D721Med (cell line): ENCODE results near the gene DISP3.

Experiments used
- DNase-seq: peaks from one replicate; pipeline ENCODE4 v3.0.0; 2011; ENCODE audit warnings: low spot score; ENCODE audit not compliant: insufficient read length
- FAIRE-seq: peaks from 2 replicates; lab custom pipeline; 2011; peaks lifted over from hg19 to GRCh38; lab: Jason Lieb, UNC
- CTCF ChIP-seq: IDR thresholded peaks from 2 replicates; pipeline ENCODE4 v1.5.1; 2012; ENCODE audit warnings: mild to moderate bottlenecking, control low read depth; ENCODE audit not compliant: insufficient read depth; ENCODE audit errors: missing control alignments

DISP3 gene

DNA sequence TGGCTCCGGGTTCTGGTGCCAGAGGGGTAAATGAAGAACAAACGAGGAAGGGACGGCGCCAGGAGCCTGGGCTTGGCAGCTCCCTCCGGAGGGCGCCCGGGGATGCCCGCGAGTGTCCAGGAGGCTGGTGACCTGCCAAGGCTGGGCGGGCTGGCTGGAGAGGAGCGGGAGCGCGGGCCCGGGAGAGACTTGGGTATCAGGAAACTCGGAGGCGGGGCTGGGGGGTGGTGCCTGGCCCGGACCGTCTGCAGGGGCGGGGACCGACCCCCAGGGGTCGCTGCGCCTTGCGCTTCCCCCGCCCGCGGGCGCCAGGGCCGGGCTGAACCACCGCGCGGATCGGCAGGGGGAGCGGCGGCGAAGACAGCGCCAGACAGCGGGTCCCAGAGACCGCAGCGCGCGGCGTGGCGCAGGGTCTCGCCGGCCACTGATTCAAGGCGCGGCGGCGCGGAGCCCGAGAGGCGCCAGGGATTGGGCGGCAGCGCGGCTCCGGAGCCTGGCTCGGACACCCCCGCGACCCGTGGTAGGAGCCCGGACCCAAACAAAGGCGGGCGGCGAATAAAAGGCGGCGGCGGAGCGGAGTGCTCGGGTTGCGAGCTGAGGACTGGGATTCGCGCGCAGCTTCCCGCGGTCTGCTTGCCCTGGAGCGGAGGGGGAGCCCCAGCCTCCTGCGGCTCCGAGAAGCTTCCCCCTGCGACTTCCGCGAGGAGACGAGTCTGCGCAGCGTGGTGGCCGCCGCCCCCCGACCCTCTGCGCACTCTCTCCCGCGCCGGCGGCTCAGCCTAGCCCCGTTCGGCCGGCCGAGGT is at the start of gene DISP3:
TSS of gene DISP3 (plus strand) at position 585 of the 804 bp plus-strand sequence. CDS start 21,838 bp downstream, outside the sequence.
- peak; percentile 52 for TF ChIP-seq CTCF
- no peak for FAIRE-seq
- DNase-seq = peak; percentile 64

DNA sequence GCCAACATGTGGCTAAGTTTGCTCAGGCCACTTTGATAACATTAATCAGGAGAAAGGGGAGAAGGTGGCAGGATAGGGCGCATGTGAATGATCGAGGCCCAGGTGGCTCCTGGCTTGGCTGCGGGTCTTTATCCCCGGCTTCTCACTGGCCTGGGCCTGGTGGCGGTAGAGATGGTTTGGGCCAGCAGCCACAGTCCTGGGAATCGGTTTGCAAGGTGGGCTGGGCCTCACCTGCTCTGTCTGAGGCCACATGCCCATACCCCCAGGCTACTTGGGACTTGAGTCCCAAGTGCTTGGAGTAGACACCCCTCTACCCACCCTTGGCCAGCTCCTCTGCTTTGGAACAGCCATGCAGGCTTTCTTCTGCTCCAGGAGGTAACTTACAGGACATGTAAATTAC is 49.7 kb upstream of the DISP3 start:
- TF ChIP-seq CTCF = no peak
- no peak for DNase-seq
- FAIRE-seq = no peak

- FAIRE-seq = no peak
- DNase-seq = no peak
- no peak for TF ChIP-seq CTCF
Measured at GRCh38 chr1:11429935-11430334, 49.0 kb upstream of the DISP3 start.

GRCh38 chr1:11431941-11432507 is 46.9 kb upstream of the DISP3 start:
- no peak for FAIRE-seq
- TF ChIP-seq CTCF = no peak
- no peak for DNase-seq

DNA sequence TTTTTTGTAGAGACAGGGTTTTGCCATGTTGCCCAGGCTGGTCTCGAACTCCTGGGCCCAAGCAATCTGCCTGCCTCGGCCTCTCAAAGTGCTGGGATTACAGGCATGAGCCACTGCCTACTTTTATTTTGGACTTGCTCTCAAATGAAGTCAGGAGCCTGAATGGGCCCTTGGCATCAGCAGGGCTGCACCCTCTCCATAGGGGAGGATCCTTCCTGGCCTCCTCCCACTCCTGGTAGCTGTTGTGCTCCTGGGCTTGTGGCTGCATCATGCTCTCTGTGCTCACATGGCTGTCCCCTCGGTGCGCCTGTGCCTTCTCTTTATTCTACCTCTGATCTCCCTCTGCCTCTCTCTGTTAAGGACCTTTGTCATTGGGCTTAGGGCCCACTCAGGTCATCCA is 46.4 kb upstream of the DISP3 start:
- no peak for FAIRE-seq

DNA sequence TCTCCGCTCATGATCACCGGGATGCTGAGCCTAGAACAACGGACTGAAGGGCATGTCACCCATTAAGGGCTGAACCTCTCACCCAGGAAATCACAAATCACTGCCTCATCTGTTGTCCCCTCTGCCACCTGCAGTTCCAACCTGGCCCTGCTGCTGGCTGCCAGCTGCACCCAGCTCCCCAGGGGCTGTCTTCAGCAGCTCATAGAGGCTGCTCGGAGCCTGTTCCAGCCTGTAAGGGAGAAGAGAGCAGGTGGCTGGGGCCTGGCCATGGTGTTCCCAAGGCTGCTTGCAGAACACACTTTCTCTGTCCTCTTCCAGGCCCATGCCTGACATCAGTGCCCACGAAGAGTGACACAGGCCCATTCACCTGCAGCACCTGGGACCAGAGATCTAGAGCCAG is 44.5 kb upstream of the DISP3 start:
- FAIRE-seq (no peak), DNase-seq (no peak)
- no peak for TF ChIP-seq CTCF

More for the DNA sequence above, 46.4 kb upstream of the DISP3 start:
- TF ChIP-seq CTCF = no peak
- DNase-seq = no peak

DNA sequence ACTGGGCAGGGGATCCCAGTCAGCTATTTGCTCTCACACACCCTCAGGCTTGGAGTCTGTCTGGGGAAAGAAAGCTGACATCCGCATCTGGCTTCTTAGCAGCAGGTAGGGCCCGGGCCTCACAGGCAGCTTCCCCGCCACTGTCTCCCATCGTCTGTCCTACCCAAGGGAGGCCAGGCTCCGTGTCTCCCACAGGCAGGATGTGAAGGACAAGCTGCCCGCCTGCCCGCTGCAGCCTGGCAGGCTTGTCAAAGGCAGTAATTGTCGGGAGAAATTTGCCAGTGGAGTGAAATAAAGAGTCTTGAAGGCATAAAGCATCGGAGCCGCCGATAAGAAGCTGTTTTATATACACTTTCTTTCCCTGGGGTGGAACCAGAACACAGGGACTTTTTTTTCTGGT is 44.0 kb upstream of the DISP3 start:
- FAIRE-seq (no peak), DNase-seq (peak; percentile 29)
- TF ChIP-seq CTCF = no peak
